ENCODE results near the gene DCUN1D5.
A peak's percentile ranks its signal among the peaks of the same experiment; 100 is the strongest.

DCUN1D5 gene

GRCh38 chr11:103091801-103092524 is at the start of gene DCUN1D5:
Gene DCUN1D5, minus strand, starts transcription at chr11:103092160. Its CDS starts 288 bp downstream, at chr11:103091872.
- no peaks in the 10 kb centered on the region for H3K9me3 ChIP-seq (ENCODE audit: control insufficient read depth in 2 of 2, low read length in 2 of 2)
- peak within 1 kb of the TSS; percentile 92 to 97 for H3K4me3 ChIP-seq (ENCODE audit: low read length in 2 of 2)
- peak within 1 kb of the TSS; percentile 77 to 80 for H3K27ac ChIP-seq (ENCODE audit: low read depth in 2 of 2, low read length in 2 of 2)
- peaks cover 0 to 5% of the 10 kb centered on the region in 2 donors for H3K36me3 ChIP-seq (ENCODE audit: control insufficient read depth in 2 of 2, insufficient read depth in 2 of 2, low read length in 2 of 2)
- H3K9ac ChIP-seq (ENCODE audit: low read depth in 1 of 2, low read length in 2 of 2) = peak within 1 kb of the TSS; percentile 61 to 87
- peaks cover 8 to 19% of the 10 kb centered on the region in 2 donors for H3K27me3 ChIP-seq (ENCODE audit: control insufficient read depth in 2 of 2, insufficient read depth in 2 of 2, low read length in 2 of 2)
- H3K4me1 ChIP-seq (ENCODE audit: control insufficient read depth in 2 of 2, insufficient read depth in 2 of 2, low read length in 2 of 2) = peaks cover 11% of the 10 kb centered on the region in 2 donors

DNA sequence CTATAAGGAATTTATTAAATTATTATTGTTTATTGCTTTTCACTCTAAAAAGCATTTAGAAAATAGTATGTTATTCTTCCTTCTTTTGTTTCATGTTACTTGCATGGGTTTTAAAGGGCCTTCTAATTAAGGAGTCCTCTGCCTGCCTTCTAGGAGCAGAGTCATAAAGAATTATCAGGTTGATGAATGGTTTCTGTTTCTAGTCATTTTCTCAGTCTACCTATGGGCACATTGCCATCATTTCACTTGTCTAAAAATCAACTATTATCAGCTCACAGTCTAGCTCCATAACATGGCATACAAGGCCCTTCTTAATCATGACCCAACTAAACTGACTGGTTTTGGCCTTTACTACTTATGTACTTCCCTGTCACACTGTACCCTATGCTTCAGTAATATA is 33.5 kb upstream of the DCUN1D5 start:
- no peak overlapping the region for H3K4me3 ChIP-seq (ENCODE audit: low read length in 2 of 2)
- no peak overlapping the region for H3K27ac ChIP-seq (ENCODE audit: low read depth in 2 of 2, low read length in 2 of 2)
- H3K9ac ChIP-seq (ENCODE audit: low read depth in 1 of 2, low read length in 2 of 2) = no peak overlapping the region
- peaks cover 2 to 3% of the 10 kb centered on the region in 2 donors for H3K36me3 ChIP-seq (ENCODE audit: control insufficient read depth in 2 of 2, insufficient read depth in 2 of 2, low read length in 2 of 2)
- H3K27me3 ChIP-seq (ENCODE audit: control insufficient read depth in 2 of 2, insufficient read depth in 2 of 2, low read length in 2 of 2) = no peaks in the 10 kb centered on the region
- no peaks in the 10 kb centered on the region for H3K4me1 ChIP-seq (ENCODE audit: control insufficient read depth in 2 of 2, insufficient read depth in 2 of 2, low read length in 2 of 2)
- no peaks in the 10 kb centered on the region for H3K9me3 ChIP-seq (ENCODE audit: control insufficient read depth in 2 of 2, low read length in 2 of 2)

DNA sequence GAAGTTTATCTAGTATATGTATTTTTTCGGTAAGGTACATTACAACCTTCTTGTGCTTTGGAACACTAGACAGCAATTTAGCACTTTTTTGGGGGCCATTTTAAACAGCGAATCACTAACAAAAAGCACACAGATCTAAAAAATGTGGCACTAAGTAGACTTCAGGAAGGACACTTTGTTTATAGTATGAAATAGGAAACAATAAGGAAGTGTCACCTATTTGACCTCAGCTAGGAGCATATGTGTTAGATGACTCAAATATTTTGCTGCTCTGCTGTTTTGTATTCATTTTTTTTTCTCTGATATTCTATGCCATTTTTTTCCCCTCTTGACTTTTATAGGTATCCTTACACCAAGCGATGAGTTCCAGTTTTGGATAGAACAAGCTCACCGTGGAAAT is 22.9 kb upstream of the DCUN1D5 start:
- H3K27me3 ChIP-seq (ENCODE audit: control insufficient read depth in 2 of 2, insufficient read depth in 2 of 2, low read length in 2 of 2) = no peaks in the 10 kb centered on the region
- H3K4me1 ChIP-seq (ENCODE audit: control insufficient read depth in 2 of 2, insufficient read depth in 2 of 2, low read length in 2 of 2) = no peaks in the 10 kb centered on the region
- no peak overlapping the region for H3K27ac ChIP-seq (ENCODE audit: low read depth in 2 of 2, low read length in 2 of 2)
- H3K36me3 ChIP-seq (ENCODE audit: control insufficient read depth in 2 of 2, insufficient read depth in 2 of 2, low read length in 2 of 2) = no peaks in the 10 kb centered on the region
- H3K9ac ChIP-seq (ENCODE audit: low read depth in 1 of 2, low read length in 2 of 2) = no peak overlapping the region
- H3K9me3 ChIP-seq (ENCODE audit: control insufficient read depth in 2 of 2, low read length in 2 of 2) = no peaks in the 10 kb centered on the region
- no peak overlapping the region for H3K4me3 ChIP-seq (ENCODE audit: low read length in 2 of 2)

DNA sequence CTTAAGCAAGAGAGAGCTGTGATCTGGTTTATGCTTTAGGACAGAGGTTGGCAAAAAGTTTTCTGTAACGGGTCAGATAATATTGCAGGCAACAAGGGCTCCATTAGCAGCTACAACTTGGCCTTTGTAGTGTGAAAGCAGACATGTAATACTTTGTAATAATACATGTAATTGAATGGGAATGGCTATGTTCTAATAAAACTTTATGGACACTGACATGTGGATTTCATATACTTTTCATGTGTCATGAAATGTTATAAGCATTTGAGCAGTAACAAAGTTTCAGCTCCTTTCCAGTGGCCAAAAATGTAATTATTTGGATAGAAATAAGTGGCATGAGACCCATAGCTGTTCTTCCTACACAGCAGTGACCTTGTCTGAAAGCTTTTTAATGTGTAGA is 20.4 kb upstream of the DCUN1D5 start:
- Histone ChIP-seq H3K27me3 (ENCODE audit: control insufficient read depth in 2 of 2, insufficient read depth in 2 of 2, low read length in 2 of 2) (no peaks in the 10 kb centered on the region), H3K9ac (ENCODE audit: low read depth in 1 of 2, low read length in 2 of 2) (no peak overlapping the region), H3K9me3 (ENCODE audit: control insufficient read depth in 2 of 2, low read length in 2 of 2) (no peaks in the 10 kb centered on the region), H3K4me1 (ENCODE audit: control insufficient read depth in 2 of 2, insufficient read depth in 2 of 2, low read length in 2 of 2) (peaks cover 0 to 4% of the 10 kb centered on the region in 2 donors), H3K36me3 (ENCODE audit: control insufficient read depth in 2 of 2, insufficient read depth in 2 of 2, low read length in 2 of 2) (no peaks in the 10 kb centered on the region), H3K4me3 (ENCODE audit: low read length in 2 of 2) (no peak overlapping the region), H3K27ac (ENCODE audit: low read depth in 2 of 2, low read length in 2 of 2) (no peak overlapping the region)

- Histone ChIP-seq H3K36me3 (ENCODE audit: control insufficient read depth in 2 of 2, insufficient read depth in 2 of 2, low read length in 2 of 2) (no peaks in the 10 kb centered on the region), H3K9me3 (ENCODE audit: control insufficient read depth in 2 of 2, low read length in 2 of 2) (no peaks in the 10 kb centered on the region), H3K4me3 (ENCODE audit: low read length in 2 of 2) (no peak overlapping the region), H3K27ac (ENCODE audit: low read depth in 2 of 2, low read length in 2 of 2) (no peak overlapping the region), H3K9ac (ENCODE audit: low read depth in 1 of 2, low read length in 2 of 2) (no peak overlapping the region), H3K4me1 (ENCODE audit: control insufficient read depth in 2 of 2, insufficient read depth in 2 of 2, low read length in 2 of 2) (peaks cover 0 to 4% of the 10 kb centered on the region in 2 donors), H3K27me3 (ENCODE audit: control insufficient read depth in 2 of 2, insufficient read depth in 2 of 2, low read length in 2 of 2) (no peaks in the 10 kb centered on the region)
Measured at GRCh38 chr11:103111400-103111799, 19.4 kb upstream of the DCUN1D5 start.

- Histone ChIP-seq H3K9ac (ENCODE audit: low read depth in 1 of 2, low read length in 2 of 2) (no peak overlapping the region), H3K4me3 (ENCODE audit: low read length in 2 of 2) (peak overlapping the region in 1 of 2 donors; percentile 97)
Measured at GRCh38 chr11:103110391-103110790, 18.4 kb upstream of the DCUN1D5 start.

DNA sequence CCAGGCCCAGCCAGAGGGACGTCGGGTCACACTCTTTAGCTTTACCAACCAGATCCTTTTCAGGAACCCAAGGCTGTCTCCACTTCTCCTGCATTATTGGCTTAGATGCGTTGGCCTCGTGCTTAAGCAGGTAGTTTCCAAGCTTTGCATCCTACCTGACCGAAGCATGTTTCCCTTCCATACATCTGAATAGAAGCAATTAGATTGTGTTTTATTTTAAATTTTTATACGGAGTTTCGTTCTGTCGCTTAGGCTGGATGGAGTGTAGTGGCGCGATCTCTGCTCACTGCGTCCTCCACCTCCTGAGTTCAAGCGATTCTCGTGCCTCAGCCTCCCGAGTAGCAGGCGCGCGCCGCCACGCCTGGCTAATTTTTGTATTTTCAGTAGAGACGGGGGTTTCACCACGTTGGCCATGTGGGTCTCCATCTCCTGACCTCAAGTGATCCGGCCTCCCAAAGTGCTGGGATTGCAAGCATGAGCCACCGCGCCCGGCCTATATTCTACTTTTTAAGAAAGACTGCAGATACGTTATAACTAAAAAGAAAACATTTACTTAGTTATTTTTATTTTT is 17.9 kb upstream of the DCUN1D5 start:
- H3K9ac ChIP-seq (ENCODE audit: low read depth in 1 of 2, low read length in 2 of 2) = peak overlapping the region in 1 of 2 donors; percentile 65
- H3K27me3 ChIP-seq (ENCODE audit: control insufficient read depth in 2 of 2, insufficient read depth in 2 of 2, low read length in 2 of 2) = no peaks in the 10 kb centered on the region
- peak overlapping the region; percentile 49 to 68 for H3K27ac ChIP-seq (ENCODE audit: low read depth in 2 of 2, low read length in 2 of 2)
- H3K4me3 ChIP-seq (ENCODE audit: low read length in 2 of 2) = peak overlapping the region; percentile 65 to 97
- no peaks in the 10 kb centered on the region for H3K9me3 ChIP-seq (ENCODE audit: control insufficient read depth in 2 of 2, low read length in 2 of 2)
- H3K36me3 ChIP-seq (ENCODE audit: control insufficient read depth in 2 of 2, insufficient read depth in 2 of 2, low read length in 2 of 2) = no peaks in the 10 kb centered on the region
- peaks cover 0 to 4% of the 10 kb centered on the region in 2 donors for H3K4me1 ChIP-seq (ENCODE audit: control insufficient read depth in 2 of 2, insufficient read depth in 2 of 2, low read length in 2 of 2)

More at GRCh38 chr11:103110391-103110790, 18.4 kb upstream of the DCUN1D5 start:
- peaks cover 0 to 4% of the 10 kb centered on the region in 2 donors for H3K4me1 ChIP-seq (ENCODE audit: control insufficient read depth in 2 of 2, insufficient read depth in 2 of 2, low read length in 2 of 2)
- H3K9me3 ChIP-seq (ENCODE audit: control insufficient read depth in 2 of 2, low read length in 2 of 2) = no peaks in the 10 kb centered on the region
- no peaks in the 10 kb centered on the region for H3K27me3 ChIP-seq (ENCODE audit: control insufficient read depth in 2 of 2, insufficient read depth in 2 of 2, low read length in 2 of 2)
- H3K36me3 ChIP-seq (ENCODE audit: control insufficient read depth in 2 of 2, insufficient read depth in 2 of 2, low read length in 2 of 2) = no peaks in the 10 kb centered on the region
- H3K27ac ChIP-seq (ENCODE audit: low read depth in 2 of 2, low read length in 2 of 2) = no peak overlapping the region

- Histone ChIP-seq H3K27ac (ENCODE audit: low read depth in 2 of 2, low read length in 2 of 2) (peak within 1 kb of the TSS; percentile 49 to 68), H3K9ac (ENCODE audit: low read depth in 1 of 2, low read length in 2 of 2) (peak within 1 kb of the TSS; percentile 32 to 65), H3K9me3 (ENCODE audit: control insufficient read depth in 2 of 2, low read length in 2 of 2) (no peaks in the 10 kb centered on the region), H3K4me1 (ENCODE audit: control insufficient read depth in 2 of 2, insufficient read depth in 2 of 2, low read length in 2 of 2) (peaks cover 0 to 4% of the 10 kb centered on the region in 2 donors), H3K27me3 (ENCODE audit: control insufficient read depth in 2 of 2, insufficient read depth in 2 of 2, low read length in 2 of 2) (no peaks in the 10 kb centered on the region), H3K4me3 (ENCODE audit: low read length in 2 of 2) (peak within 1 kb of the TSS; percentile 65 to 97), H3K36me3 (ENCODE audit: control insufficient read depth in 2 of 2, insufficient read depth in 2 of 2, low read length in 2 of 2) (no peaks in the 10 kb centered on the region)
Measured at GRCh38 chr11:103108933-103109817, 17.2 kb upstream of the DCUN1D5 start, which contains the start of gene DYNC2H1. Gene DYNC2H1, plus strand, starts transcription at chr11:103109426. Its CDS starts 149 bp downstream, at chr11:103109575.

DNA sequence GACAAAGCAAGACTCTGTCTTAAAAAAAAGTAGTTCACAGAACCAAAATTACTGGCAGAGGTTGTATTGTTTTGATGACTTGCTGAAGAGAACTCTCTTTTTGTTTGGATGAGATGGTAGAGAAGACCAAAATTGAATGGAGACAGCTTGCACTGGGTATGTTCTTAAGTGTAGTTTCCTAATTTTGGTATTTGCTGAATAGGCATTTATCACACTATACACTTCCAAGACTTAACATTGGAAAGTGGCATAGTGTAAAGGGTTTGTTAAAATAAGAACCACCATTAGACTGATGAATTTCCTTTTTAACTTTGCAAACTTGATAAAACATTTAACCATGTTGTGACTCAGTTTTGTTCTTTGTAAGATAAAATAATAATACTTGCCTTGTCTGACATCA is 5.3 kb upstream of the DCUN1D5 start:
- H3K27me3 ChIP-seq (ENCODE audit: control insufficient read depth in 2 of 2, insufficient read depth in 2 of 2, low read length in 2 of 2) = peaks cover 15 to 26% of the 10 kb centered on the region in 2 donors
- H3K27ac ChIP-seq (ENCODE audit: low read depth in 2 of 2, low read length in 2 of 2) = no peak overlapping the region
- no peak overlapping the region for H3K4me3 ChIP-seq (ENCODE audit: low read length in 2 of 2)
- no peaks in the 10 kb centered on the region for H3K36me3 ChIP-seq (ENCODE audit: control insufficient read depth in 2 of 2, insufficient read depth in 2 of 2, low read length in 2 of 2)
- H3K9ac ChIP-seq (ENCODE audit: low read depth in 1 of 2, low read length in 2 of 2) = no peak overlapping the region
- H3K9me3 ChIP-seq (ENCODE audit: control insufficient read depth in 2 of 2, low read length in 2 of 2) = no peaks in the 10 kb centered on the region
- H3K4me1 ChIP-seq (ENCODE audit: control insufficient read depth in 2 of 2, insufficient read depth in 2 of 2, low read length in 2 of 2) = peaks cover 0 to 3% of the 10 kb centered on the region in 2 donors

Measured in mucosa of rectum (tissue), 2 donors.